ENCODE data around the gene ABCC4.

Gene ABCC4

GRCh38 chr13:95153647-95154412, 147.4 kb downstream of the ABCC4 start:
- DNase-seq, result no peak

DNA sequence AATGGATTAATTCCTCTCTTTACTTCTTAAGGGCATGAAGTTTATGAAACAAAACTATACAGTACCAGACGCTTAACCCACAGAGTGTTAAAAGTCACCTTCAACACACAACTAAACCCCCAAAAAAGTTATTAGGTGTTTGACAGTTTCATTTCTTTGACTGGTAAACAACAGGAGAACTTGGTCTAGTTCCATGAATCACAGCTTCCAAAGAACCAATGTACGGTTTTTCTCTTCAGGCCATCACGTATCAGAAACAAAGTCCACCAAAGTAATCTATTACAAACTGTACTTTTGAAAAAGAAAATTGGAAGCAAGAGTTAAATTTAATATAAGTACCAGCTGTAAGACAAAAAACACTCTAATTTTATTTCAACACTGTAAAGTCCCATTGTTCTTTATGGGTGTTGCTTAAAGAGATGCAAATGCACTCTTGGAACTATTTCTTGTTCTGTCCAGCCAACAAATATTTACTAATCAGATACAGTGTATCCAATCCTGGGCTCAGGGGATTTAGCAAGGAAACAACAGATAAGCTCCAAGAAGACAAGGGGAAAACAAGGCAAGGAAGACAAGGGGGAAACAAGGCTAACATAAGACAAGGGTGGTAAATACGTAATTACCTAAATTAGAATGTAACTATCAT, 149.2 kb downstream of the ABCC4 start:
- no peak for DNase-seq

GRCh38 chr13:95150555-95150954, 150.7 kb downstream of the ABCC4 start:
- no peak for DNase-seq

DNA sequence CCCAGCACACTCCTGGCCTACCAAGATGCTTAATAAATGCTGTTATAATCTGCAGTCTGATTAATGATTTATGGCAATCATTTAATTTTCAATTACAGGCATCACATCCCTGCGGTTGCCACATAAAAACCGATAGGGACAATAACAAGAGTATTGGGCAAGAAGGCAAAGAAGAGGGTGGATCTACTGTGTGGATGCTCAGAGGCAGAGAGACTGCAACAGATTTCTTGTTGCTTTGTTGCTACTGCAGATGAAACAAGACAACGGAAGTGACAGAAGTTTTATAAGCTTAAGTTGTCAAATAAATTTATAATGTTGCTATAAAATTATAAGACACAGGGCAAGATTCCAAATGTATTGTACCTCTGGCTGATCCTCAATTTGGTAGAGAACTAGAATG, 154.8 kb downstream of the ABCC4 start:
- no peak for DNase-seq

DNA sequence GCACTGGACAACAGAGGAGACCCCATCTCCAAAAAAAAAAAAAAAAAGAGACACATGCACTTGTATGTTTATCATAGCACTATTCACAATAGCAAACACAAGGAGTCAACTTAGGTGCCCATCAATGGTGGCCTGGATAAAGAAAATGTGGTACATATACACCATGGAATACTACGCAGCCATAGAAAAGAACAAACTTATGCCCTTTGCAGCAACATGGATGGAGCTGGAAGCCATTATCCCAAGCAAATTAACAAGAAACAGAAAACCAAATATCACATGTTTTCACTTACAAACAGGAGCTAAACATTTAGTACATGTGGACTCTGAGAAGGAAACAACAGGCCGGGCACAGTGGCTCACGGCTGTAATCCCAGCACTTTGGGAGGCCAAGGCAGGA, 155.7 kb downstream of the ABCC4 start:
- no peak for DNase-seq

DNA sequence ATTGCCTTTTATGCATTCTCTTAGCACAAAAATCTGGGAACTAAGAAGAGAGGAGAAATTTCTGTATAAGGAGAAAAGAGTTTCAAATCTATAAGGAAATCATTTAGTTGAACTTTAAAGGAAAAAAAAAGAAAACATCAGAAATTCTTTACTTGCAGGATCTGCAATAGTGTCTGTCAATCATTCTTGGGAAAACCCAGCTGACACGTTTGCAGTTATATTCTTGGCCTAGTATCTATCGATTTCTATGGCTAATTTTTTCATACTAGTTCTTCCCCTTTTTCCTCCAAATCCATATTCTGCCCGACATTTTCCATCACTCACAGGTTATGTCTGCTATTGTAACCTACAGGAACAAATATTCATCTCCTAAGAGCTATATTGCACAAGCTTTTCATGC, 160.7 kb downstream of the ABCC4 start:
- no peak for DNase-seq

GRCh38 chr13:95138876-95139585, 162.2 kb downstream of the ABCC4 start:
- no peak for DNase-seq

- no peak for DNase-seq
Observed at GRCh38 chr13:95137096-95137495, 164.2 kb downstream of the ABCC4 start.

- no peak for DNase-seq
Observed at GRCh38 chr13:95136638-95137037, 164.6 kb downstream of the ABCC4 start.

- no peak for DNase-seq
Observed at GRCh38 chr13:95133498-95133897, 167.8 kb downstream of the ABCC4 start.

DNA sequence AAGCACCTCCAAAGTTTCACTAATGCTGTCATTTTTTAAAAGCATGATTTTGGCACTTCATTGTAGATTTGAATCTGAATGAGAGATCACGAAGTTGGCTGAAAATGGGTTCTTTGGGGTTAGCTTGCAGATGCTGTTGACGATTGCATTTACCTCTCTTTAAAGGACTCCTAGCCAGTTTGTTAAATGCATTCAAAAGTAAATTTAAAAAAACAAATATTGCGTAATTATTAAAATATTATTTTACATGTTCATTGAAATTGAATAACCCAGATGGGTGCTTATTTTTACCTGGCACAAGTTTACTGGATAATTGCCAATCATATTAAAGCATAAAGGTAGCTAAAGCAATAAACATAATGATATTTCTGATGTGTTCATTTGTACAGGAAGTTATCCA, 172.2 kb downstream of the ABCC4 start:
- DNase-seq, result no peak

DNA sequence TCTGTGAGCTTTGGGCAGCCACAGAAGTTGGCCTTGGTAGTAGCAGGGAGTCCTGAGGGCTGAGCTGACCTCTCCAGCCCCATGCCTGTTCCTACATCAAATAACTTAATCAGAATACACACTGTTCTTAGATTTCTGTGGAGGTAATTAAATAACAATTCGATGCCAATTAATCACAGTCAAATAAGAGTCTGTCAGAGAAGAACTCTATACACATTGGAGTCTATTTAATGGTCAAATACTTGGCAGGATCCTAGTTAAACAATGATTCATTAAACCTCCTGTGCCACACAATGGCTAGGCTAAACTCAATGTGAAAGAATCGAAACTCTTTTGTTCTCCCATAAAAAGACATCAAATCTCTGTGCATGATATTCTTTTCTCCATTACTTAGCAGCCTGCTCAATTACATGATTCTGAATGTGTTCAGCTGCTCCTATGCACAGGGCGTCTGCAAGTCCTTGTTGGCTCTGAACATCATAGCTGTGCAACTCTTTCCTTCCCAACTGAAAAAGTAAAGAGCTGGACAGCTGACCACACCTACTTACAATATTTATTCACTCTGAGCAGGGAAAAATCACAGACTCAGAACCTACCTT, 173.1 kb downstream of the ABCC4 start:
- DNase-seq, result no peak

DNA sequence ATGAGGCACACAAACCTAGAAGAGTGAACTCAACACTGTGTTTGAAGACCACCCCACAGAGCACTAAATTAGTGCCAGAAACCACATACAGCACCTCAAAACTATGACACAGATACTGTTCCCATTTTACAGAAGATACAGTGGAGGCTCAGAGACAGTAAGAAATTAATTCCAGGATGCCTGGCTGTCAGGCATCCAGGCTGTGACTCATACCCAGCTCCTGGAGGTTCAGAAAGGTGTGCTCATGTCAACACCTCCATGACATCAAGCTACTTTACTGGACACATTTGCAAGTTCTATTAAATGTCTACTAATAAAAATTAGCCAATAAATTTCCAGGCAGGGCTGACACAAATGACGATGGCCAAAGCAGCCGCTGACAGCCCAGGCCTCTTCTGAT, 176.3 kb downstream of the ABCC4 start:
- no peak for DNase-seq

DNA sequence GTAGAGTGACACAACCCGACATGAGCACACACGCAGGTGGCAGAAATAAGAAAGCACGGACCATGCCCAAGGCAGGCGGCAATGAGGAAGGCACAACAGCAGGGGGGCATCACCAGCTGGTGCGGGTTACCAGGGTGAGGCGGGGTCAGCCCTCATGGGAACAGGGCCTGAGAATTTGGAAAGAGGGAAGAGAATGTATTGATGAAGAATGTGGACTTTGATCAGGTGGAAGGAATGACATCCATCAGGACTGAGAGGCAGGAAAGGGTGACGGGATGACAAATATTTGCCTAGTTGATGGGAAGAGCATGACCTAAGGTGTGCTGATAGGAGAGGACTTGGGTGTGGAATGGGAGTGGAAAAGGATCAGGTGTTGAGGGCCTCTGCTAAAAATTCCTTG, 177.5 kb downstream of the ABCC4 start:
- DNase-seq, result no peak

DNA sequence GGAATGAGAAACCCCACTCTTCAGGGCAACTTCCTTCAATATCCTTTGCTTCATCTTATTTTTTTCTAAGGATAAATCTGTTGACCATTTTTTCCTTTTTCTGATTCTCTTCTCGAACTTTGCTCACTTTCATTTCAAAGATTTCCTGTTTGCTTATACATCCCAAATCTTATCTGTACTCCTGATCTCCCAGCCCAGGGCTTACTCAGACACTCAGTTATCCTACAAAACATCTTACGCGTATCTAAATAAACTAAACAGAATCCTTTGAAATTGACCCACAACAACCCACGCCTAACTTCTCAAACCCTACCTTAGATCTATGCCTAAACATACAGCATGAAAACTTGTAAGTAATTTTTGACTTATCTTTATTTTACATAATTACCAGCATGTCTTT, 179.2 kb downstream of the ABCC4 start:
- DNase-seq, result no peak

GRCh38 chr13:95121516-95121915, 179.7 kb downstream of the ABCC4 start:
- no peak for DNase-seq

DNA sequence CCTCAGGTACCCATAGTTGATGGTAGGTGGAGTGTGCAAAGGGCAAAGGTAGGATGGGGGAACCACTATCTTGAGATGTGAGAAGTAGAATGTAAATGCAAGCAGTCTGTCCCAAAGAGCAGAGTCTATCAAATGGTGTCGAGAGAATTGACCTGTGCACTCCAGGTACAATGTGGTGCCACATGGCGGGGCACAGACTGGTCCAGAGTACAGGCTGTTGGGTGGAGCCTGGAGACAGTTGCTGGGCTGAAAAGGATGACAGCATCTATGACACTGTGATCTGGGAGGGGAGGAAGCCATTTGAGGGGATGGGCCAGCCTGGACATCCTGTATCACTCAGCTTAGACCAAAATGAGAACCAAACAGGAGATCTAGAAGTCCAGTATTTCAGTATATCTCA, 180.6 kb downstream of the ABCC4 start:
- DNase-seq, result no peak

DNA sequence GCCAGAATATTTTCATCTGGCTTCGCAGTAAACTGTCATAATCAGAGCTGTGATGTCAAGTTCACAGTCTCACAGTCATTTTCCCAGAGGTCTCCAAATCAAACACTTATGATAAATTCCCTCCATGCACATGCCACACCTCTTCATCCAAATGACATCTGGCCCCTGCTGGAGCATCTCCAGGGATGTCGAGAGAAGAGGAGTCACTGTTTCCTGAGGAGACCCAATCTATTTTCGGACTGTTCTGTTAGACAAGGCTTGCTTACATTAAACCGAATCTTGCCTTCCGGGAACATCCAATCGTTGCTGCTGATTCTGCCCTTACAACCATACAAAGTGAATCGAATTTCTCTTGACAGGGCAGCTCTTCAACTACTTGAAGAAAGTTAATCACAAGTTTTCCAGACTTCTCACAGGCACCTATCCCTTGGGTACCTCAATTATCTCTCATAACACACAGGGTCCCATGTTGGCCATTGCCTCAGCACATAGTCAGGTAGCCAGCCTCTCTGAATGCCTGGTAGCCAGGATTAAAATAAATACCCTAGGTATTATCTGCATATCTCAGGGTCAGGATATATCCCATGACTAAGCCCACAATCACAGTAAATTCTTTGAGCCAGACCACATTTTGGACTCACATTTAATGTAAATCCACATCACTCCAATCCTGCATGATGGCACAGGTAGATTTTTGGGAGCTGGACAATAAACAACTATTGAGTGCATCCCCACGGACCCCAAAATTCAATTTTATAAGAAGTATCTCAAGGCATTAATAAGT, 182.5 kb downstream of the ABCC4 start:
- no peak for DNase-seq

- no peak for DNase-seq
Observed at GRCh38 chr13:95117092-95117491, 184.2 kb downstream of the ABCC4 start.

- no peak for DNase-seq
Observed at GRCh38 chr13:95115525-95115924, 185.7 kb downstream of the ABCC4 start.

DNA sequence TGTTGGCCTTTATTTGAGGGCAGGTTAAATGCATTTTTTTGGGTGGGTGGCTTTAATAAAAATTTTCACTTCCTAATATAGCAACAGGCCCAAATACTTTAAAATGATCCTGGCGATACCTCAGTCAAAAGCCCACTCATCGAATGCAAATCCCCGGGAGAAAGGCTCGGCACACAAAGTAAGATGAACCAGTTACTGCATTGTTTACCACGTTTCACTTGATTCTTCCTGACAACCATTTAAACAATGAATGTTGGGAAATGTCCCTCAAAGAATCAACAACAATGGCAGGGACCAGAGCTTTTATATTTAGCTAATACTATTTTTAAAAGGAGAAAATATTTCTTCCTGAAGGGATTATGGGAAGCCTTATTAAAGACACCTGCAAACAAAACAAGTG, 187.7 kb downstream of the ABCC4 start:
- no peak for DNase-seq

GRCh38 chr13:95112883-95113282, 188.4 kb downstream of the ABCC4 start:
- DNase-seq, result no peak

- no peak for DNase-seq
Observed at GRCh38 chr13:95111608-95112007, 189.6 kb downstream of the ABCC4 start.

All from NCI-H446 (cell line).